IPS DF 19.7 (cell line): Measurements from ENCODE around the gene COL25A1.
"Not testable (repeated sequence)": the region's sequence is repeated elsewhere in the genome, so short reads cannot be mapped to it uniquely, and the experiment has no call there.

Source experiments
- DNase-seq: peaks from one replicate; pipeline ENCODE4 v3.0.0-alpha.2; 2013; ENCODE audit warnings: low read depth, low spot score

The COL25A1 gene

GRCh38 chr4:109171070-109171469 lies 131.4 kb downstream of the COL25A1 start:
- DNase-seq = no peak

- DNase-seq = no peak
These were observed 133.3 kb downstream of the COL25A1 start for GRCh38 chr4:109169170-109169569.

- no peak for DNase-seq
These were observed 135.9 kb downstream of the COL25A1 start for GRCh38 chr4:109166586-109166985.

- DNase-seq = no peak
These were observed 136.3 kb downstream of the COL25A1 start for GRCh38 chr4:109166126-109166525.

DNA sequence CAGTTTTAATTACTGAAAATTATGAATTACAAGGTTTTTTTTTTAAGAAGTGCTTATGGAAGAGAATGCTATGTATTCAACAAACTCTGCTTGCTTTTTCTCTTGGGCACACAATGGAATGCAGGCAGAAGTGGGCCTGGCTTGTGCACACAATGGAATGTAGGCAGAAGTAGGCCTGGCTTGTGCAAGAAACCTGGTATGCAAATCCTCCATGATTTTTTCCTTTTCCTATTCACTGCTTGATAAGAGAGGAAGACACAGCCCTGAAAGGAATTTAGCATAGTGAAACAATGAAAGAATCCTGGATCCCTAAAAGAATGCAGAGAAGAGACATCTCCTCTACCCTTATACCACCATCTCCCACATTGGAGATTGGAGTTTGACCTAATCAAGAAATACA lies 138.4 kb downstream of the COL25A1 start:
- no peak for DNase-seq

GRCh38 chr4:109163493-109163892 lies 139.0 kb downstream of the COL25A1 start:
- no peak for DNase-seq

- DNase-seq = no peak
These were observed 139.7 kb downstream of the COL25A1 start for GRCh38 chr4:109162759-109163158.

DNA sequence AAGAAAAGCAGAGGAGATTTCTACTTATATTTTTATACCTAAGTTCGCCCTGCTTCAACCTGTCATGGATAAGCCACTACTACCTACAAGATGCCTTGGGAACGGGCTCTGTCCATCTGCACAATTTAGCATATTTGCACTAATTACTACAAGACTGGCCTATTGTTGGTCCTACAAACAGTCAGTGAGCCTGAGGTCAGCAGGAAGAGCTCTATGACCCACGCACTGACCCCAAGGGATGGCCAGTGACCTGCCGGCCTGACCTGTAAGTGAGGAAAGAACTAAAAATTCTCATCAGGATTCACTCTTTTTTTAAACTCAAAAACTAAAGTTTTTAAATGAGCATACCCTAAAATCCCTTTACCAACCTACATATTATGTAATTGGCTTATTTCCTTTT lies 142.0 kb downstream of the COL25A1 start:
- DNase-seq = no peak

DNA sequence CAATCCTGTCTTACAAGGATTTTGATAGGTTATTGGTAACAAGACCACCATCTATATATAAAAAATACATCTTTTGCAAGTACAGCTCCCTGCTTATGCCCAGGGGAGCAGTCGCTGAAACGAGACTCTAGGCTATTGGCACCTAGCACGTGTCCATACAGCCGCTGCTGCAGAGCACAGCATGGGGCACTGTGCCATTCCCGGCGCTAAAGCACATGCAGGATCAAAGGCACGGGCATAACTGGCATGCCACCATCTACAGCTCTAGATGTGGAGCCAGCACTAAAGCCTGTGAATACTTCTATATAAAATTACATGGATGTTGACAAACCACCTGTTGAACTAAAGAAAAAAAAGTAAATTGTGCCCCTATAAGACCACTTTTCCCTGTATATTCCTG lies 144.8 kb downstream of the COL25A1 start:
- DNase-seq = no peak

GRCh38 chr4:109157205-109157604 lies 145.3 kb downstream of the COL25A1 start:
- no peak for DNase-seq

GRCh38 chr4:109156356-109156755 lies 146.1 kb downstream of the COL25A1 start:
- no peak for DNase-seq

DNA sequence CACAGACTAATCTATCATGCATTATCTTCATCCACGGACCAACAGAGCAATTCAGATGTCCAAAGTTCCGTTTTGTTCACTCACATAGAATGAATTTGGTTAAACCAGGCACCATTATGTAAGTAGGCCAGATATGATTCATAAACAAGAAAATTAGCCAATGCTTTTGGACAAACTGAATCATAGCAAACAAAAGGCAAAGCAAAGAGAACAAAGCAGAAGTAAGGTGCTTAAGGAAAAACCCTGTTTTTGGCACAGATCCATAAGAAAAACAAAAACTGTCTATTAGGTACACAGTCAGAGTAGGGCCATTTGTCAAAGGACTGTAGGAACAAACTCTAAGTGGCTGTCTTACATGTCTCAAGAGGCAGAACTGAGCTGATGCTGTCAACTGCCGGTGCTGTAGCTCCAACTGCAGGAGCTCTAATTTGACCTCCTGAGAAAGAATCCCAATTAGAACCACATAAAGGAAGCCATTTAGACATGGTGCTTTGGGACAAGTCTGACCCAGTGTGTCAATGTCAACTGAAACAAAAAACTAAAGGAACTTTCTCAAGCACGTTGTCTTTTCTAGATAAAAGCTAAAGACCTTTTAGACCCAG lies 146.7 kb downstream of the COL25A1 start:
- no peak for DNase-seq

GRCh38 chr4:109155084-109155483 lies 147.4 kb downstream of the COL25A1 start:
- DNase-seq = no peak

DNA sequence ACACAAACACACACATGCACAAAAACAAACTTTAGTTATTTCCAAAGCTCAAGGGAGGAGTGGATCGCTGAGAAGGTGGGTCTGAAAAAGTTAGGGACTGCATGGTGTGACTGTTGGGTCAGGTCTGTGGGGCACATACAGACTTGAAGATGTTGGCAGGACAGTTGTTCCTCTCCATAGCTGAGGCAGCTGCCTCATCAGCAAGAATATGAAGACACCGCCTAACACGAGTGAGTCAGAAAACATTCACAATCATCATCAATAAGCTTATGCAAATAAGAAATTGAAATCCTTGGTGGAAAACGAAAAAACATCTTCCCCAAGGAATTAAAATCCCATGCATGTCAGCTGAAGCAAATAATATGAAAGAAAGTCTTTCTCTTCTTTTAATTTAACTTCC lies 148.0 kb downstream of the COL25A1 start:
- DNase-seq = no peak

DNA sequence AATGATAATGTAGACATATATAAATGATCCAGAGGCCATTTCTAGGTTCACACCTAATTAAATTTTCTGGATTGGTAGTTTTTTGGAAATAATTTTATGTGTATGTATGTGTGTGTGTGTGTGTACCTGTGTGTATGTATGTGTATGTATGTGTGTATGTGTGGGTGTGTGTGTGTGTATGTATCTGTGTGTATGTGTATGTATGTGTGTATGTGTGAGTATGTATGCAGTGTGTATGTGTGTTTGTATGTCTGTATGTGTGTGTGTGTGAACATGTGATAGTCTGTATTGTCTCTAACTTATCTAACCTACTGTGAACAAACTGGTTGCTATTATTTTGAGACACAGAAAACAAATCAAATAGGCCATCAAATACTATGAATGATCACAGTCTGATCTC lies 152.6 kb downstream of the COL25A1 start:
- DNase-seq = no peak

DNA sequence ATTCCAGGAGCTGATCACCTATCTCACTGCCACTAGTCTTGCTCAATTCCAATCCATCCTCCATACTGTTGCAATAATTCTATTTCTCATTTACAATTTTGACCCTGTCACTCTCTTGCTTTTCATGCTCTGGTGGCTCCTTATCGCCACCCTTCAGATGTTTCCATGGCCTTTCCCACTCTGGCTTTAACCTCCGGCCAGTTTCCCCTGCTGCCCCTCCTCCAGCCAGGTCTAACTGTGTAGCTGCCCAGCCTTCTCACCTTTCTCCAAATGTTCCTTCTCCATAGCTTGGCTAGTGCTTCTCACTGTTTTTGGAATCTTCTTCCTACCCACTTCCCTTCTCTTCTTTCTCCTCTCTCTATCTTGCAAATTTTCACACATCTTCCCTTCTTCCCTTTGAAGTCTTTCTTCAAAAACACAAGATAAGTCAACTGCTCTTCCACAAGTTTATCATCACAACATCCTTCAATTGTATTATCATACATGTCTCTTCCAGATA lies 153.8 kb downstream of the COL25A1 start:
- no peak for DNase-seq

DNA sequence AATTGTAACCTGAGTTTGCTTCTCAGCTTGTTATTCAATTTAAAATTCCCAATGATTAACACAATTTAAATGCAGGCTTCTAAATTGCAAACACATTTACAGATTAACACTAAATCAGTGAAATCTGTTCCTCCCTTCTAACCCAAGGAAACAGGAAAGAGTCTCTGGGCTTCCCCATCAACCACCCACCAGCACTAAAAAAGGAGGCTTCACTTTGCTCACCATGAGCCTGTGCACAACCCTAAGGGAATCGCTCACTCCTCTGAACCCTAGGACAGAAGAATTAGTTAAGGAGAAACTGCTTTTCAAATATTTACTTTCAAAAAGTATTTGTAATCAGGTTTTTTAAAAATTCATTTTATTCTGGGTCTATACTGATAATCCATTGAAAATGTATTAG lies 155.3 kb downstream of the COL25A1 start:
- no peak for DNase-seq

DNA sequence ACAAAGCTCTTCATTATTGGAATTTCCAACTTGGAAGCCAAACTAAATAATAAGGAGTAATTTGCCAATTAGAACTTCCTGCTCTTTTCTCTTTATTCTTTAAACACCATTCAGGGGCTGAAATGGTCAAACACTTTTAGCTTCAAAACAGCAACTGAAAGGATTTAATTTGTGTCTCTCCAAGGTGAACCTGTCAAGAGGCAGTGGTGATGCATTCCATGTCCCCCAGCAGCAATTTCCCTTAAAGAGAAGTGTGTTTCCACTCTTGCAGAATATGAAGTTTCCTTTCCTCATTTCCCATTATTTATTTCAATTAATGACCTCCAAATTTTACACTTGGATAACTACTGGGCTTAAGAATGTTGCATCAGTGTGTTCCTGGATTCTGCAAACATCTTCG lies 156.0 kb downstream of the COL25A1 start:
- no peak for DNase-seq

- DNase-seq = not testable (repeated sequence)
These were observed 164.3 kb downstream of the COL25A1 start for GRCh38 chr4:109138125-109138524.

GRCh38 chr4:109134921-109135320 lies 167.5 kb downstream of the COL25A1 start:
- no peak for DNase-seq

DNA sequence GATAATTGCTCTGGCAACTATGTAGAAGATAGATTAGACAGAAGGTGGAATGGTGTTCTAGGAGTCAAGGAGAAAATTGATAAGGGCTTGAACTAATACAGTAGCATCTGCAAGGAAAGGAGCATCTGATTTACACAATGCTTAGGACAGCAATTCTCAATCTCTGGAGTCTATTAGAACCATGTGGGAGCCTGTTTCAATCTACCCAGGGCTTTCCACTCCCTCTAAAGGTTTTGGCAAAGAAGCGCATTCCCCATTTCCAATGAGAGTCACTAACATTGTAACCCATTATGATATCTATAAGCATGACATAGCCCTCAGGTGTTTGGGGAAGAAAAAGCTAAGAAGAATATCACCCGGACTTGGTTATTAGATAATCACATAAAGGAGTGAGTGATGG lies 168.2 kb downstream of the COL25A1 start:
- no peak for DNase-seq

DNA sequence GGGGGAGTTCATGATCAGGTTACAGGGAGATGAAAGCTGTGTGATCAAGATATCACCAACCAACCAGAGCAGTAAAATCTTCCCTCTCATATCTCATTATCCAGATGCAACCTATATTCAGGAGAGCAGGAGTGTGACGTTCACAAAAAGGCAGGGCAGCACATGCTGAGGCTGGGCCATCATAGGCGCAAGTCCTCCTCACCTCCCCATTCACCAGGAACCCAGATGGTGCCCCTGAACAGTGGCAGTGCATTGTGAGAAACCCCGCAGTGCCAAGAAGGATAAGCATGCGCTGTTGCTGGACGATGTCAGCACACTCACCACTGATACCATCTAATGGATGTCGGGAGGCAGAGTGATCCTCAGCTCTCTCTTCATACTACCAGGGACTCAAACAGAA lies 170.9 kb downstream of the COL25A1 start:
- DNase-seq = no peak

DNA sequence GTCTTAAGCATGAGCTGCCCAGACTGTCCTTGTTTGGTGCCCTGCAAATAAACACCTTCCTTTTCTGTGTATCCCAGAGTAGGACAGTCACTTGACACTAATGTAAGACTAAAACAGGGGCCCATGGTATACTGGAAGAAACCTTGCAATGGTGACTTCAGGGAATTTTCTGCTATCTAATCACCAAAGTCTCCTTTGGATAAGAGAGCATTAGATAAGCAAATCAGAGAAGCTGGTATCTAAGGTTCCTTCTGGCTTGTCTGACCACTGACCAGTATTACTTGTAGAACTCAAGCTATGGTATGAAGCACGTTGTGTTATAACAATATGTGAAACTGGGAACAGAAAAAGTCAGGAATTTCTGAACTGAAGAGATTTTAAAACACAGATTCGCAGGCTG lies 173.9 kb downstream of the COL25A1 start:
- no peak for DNase-seq

DNA sequence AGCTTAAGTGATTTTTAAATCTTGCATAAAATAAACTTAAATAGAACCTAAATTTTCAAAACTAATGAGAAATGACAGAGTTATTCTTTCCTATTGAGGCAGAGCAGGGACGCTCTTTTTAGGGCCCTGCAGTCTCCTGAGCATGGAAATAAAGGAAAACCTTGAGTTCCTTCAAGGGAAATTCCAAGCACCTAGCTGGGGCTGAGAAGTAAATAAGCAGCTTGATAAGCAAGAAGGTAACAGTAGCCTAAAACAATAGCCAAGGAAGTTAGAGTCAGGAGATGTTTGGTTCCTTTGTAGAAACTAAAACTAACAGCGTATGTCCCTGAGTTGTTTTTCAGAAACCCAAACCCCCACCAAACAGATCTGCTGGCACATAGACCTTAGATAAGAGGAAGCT lies 174.6 kb downstream of the COL25A1 start:
- DNase-seq = no peak
